ENCODE measurements around the gene DGKA. TPM values are rescaled to one million over a fixed set of nuclear protein-coding genes. Genes with fewer than 3 reads are reported as not detected.
"Not testable (repeated sequence)": the region's sequence is repeated elsewhere in the genome, so short reads cannot be mapped to it uniquely, and the experiment has no call there.

Gene DGKA
- total RNA-seq, 4 donors from 2014 or later: 1.9 to 5.0 (median 2.6) TPM

DNA sequence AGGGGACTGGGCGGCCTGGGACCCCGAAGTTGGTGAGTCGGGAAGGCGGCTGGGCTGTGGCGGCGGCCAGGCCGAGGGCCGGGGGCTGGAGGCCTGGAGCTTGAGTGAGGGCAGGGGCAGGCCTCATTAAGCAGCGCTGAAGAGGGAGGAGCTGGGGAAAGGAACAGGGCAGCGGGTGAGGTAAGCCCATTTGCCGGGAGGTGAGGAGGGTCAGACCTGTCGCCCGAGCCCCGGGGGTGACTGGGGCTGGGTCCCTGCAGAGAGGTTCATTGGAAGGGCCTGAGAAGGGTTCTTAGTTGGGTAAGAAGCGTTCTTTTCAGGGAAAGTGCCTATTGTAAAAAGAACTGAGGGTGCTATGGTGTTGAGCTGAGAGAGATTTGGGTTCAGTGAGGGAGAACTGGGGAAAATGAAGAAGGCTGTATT lies 43.4 kb downstream of the DGKA start:
- intact Hi-C loops (cut with DNase I; ENCODE audit: low total_unique reads) (loop anchor here (1.0 to 5.0 kb wide), 4 partner anchors 23 to 245 kb away; partner anchors contain the start of genes CD63, ORMDL2, RPS26 and SARNP), in situ Hi-C loops (cut with MboI; ENCODE audit: low sequenced_read_pairs in 4 of 4) (no loop called here)
- Histone ChIP-seq H3K4me1 (peaks cover 28 to 36% of the 10 kb centered on the region in 2 donors), H3K36me3 (peaks cover 0 to 17% of the 10 kb centered on the region in 2 donors), H3K4me3 (peak overlapping the region; percentile 86 to 100 (median 98)), H3K9me3 (no peaks in the 10 kb centered on the region), H3K27me3 (no peaks in the 10 kb centered on the region), H3K27ac (peak overlapping the region; percentile 95 to 100 (median 98))
- DNase-seq (peak; percentile 14 to 57), ATAC-seq (peak; percentile 37 to 47)
- no peak for TF ChIP-seq POLR2A (IDR thresholded peaks at IDR 0.05)
- TF ChIP-seq CTCF (IDR thresholded peaks at IDR 0.05 in 4 of 5, conservative IDR thresholded peaks at IDR 0.05 in 1 of 5): no peak

GRCh38 chr12:55978393-55978792 lies 47.4 kb downstream of the DGKA start:
- intact Hi-C loops (cut with DNase I; ENCODE audit: low total_unique reads) (no loop called here), in situ Hi-C loops (cut with MboI; ENCODE audit: low sequenced_read_pairs in 4 of 4) (no loop called here)
- ATAC-seq (no peak), DNase-seq (no peak)
- Histone ChIP-seq H3K36me3 (peaks cover 0 to 26% of the 10 kb centered on the region in 2 donors), H3K4me3 (no peak overlapping the region), H3K27ac (no peak overlapping the region), H3K9me3 (no peaks in the 10 kb centered on the region), H3K27me3 (no peaks in the 10 kb centered on the region), H3K4me1 (peaks cover 17 to 26% of the 10 kb centered on the region in 2 donors)
- no peak for TF ChIP-seq POLR2A (IDR thresholded peaks at IDR 0.05)

DNA sequence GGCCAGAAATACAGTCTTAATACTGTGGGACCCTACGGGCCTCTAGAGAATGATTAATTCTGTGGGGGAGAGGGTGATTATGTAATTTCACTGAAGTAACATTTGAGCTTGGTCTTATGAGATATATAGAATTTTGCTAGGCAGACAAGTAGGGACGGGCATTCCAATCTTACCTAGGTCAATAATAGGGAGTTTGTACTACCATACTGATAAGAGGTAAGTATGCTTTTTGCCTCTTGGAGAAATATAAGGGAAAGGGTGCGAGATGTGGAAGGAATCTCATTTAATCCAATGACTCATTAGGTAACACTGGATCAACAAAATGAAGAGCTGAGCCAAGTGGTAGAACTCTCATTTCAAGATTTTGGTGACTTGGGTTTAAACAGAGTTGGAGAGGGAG lies 48.1 kb downstream of the DGKA start:
- H3K9me3 ChIP-seq: no peaks in the 10 kb centered on the region
- TF ChIP-seq CTCF (IDR thresholded peaks at IDR 0.05 in 4 of 5, conservative IDR thresholded peaks at IDR 0.05 in 1 of 5): no peak
- no peak for TF ChIP-seq POLR2A (IDR thresholded peaks at IDR 0.05)
- no peaks in the 10 kb centered on the region for H3K27me3 ChIP-seq
- H3K36me3 ChIP-seq: peaks cover 0 to 31% of the 10 kb centered on the region in 2 donors
- H3K27ac ChIP-seq: no peak overlapping the region
- H3K4me3 ChIP-seq: no peak overlapping the region
- no peak for DNase-seq
- intact Hi-C loops (cut with DNase I; ENCODE audit: low total_unique reads) (no loop called here), in situ Hi-C loops (cut with MboI; ENCODE audit: low sequenced_read_pairs in 4 of 4) (no loop called here)
- peaks cover 17 to 26% of the 10 kb centered on the region in 2 donors for H3K4me1 ChIP-seq
- no peak for ATAC-seq

DNA sequence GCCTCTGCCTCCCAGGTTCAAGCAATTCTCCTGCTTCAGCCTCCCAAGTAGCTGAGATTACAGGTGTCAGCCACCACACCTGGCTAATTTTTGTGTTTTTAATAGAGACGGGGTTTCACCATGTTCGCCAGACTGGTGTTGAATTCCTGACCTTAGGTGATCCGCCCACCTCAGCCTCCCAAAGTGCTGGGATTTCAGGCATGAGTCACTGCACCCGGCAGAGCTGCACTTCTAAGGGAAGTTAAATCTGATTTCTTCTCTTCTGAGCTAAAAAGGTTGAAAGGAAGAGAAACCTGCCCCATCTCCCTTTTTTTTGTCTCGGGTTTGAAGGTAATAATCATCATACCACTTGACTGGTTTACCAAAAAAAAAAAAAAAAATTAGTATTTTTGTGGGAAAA lies 50.9 kb downstream of the DGKA start:
- H3K27ac ChIP-seq; H3K27me3 ChIP-seq; DNase-seq; H3K4me1 ChIP-seq; ATAC-seq; in situ Hi-C loops (cut with MboI; ENCODE audit: low sequenced_read_pairs in 4 of 4); intact Hi-C loops (cut with DNase I; ENCODE audit: low total_unique reads); H3K4me3 ChIP-seq; H3K9me3 ChIP-seq: not testable (repeated sequence)
- peaks cover 0 to 44% of the 10 kb centered on the region in 2 donors for H3K36me3 ChIP-seq

GRCh38 chr12:55982319-55982936 lies 51.5 kb downstream of the DGKA start:
- intact Hi-C loops (cut with DNase I; ENCODE audit: low total_unique reads): no loop called here
- TF ChIP-seq CTCF (IDR thresholded peaks at IDR 0.05 in 4 of 5, conservative IDR thresholded peaks at IDR 0.05 in 1 of 5) (no peak), POLR2A (IDR thresholded peaks at IDR 0.05) (no peak)
- H3K27ac ChIP-seq: no peak overlapping the region
- DNase-seq (no peak), ATAC-seq (no peak)
- H3K4me3 ChIP-seq: no peak overlapping the region
- in situ Hi-C loops (cut with MboI; ENCODE audit: low sequenced_read_pairs in 4 of 4): no loop called here
- H3K9me3 ChIP-seq: no peaks in the 10 kb centered on the region
- no peaks in the 10 kb centered on the region for H3K27me3 ChIP-seq
- H3K4me1 ChIP-seq: peaks cover 2 to 3% of the 10 kb centered on the region in 2 donors
- H3K36me3 ChIP-seq: peaks cover 0 to 50% of the 10 kb centered on the region in 2 donors
